ENCODE results near the gene KLF9.

GRCh38 chr9:70455993-70456704, 41.7 kb upstream of the KLF9 start:
- TF ChIP-seq MYC (IDR thresholded peaks at IDR 0.05; ENCODE audit: low read depth, low read length): no peak
- TF ChIP-seq POLR2A (IDR thresholded peaks at IDR 0.05; ENCODE audit: extremely low read depth, insufficient read length): no peak
- TF ChIP-seq CTCF (IDR thresholded peaks at IDR 0.05; ENCODE audit: low read depth, low read length): no peak
- TF ChIP-seq MAX (IDR thresholded peaks at IDR 0.05; ENCODE audit: low read depth, low read length): no peak
